ENCODE data around the gene ZBTB40. TPM values are rescaled to one million over a fixed set of nuclear protein-coding genes. Genes with fewer than 3 reads are reported as not detected.

ZBTB40 gene
- total RNA-seq, 1 experiment from 2014 or later = 25.3 TPM

- POLR2A ChIA-PET (ENCODE audit: low non-redundant PET) = no interaction called here
- CTCF ChIA-PET = no interaction called here
- no peak overlapping the region for H3K4me3 ChIP-seq (ENCODE audit: low read depth, low read length, poor library complexity, severe bottlenecking)
- BruUV-seq (replicated peaks) = no TSS peak
- H3K4me1 ChIP-seq (ENCODE audit: insufficient read depth, low read length, poor library complexity, severe bottlenecking) = no peaks in the 10 kb centered on the region
- DNase-seq (ENCODE audit: low spot score) = no peak
- peaks cover 58% of the 10 kb centered on the region for H3K27me3 ChIP-seq (replicated peaks; ENCODE audit: insufficient read depth, low read depth, low read length, poor library complexity)
- H3K27ac ChIP-seq (ENCODE audit: low read depth, low read length, poor library complexity, severe bottlenecking) = no peak overlapping the region
- H3K9me3 ChIP-seq (ENCODE audit: low read depth, low read length, poor library complexity, severe bottlenecking) = no peaks in the 10 kb centered on the region
- H3K36me3 ChIP-seq (ENCODE audit: insufficient read depth, low read length, poor library complexity, severe bottlenecking) = no peaks in the 10 kb centered on the region
- TF ChIP-seq EZH2 (IDR thresholded peaks at IDR 0.05; ENCODE audit: borderline replicate concordance, low read depth, low read length, poor library complexity, severe bottlenecking) (no peak), CTCF (conservative IDR thresholded peaks at IDR 0.05; ENCODE audit: low read depth, low read length) (no peak)
- intact Hi-C loops (cut with micrococcal nuclease; ENCODE audit: unreplicated experiment) = no loop called here
These were observed 104.9 kb downstream of the ZBTB40 start for GRCh38 chr1:22556391-22557104.

GRCh38 chr1:22557341-22557950, 105.8 kb downstream of the ZBTB40 start:
- DNase-seq (ENCODE audit: low spot score) = no peak
- BruUV-seq (replicated peaks) = no TSS peak
- CTCF ChIA-PET = no interaction called here

More at GRCh38 chr1:22557341-22557950, 105.8 kb downstream of the ZBTB40 start:
- no peaks in the 10 kb centered on the region for H3K36me3 ChIP-seq (ENCODE audit: insufficient read depth, low read length, poor library complexity, severe bottlenecking)
- POLR2A ChIA-PET (ENCODE audit: low non-redundant PET) = no interaction called here
- H3K9me3 ChIP-seq (ENCODE audit: low read depth, low read length, poor library complexity, severe bottlenecking) = no peaks in the 10 kb centered on the region
- H3K27me3 ChIP-seq (replicated peaks; ENCODE audit: insufficient read depth, low read depth, low read length, poor library complexity) = peaks cover 59% of the 10 kb centered on the region
- H3K27ac ChIP-seq (ENCODE audit: low read depth, low read length, poor library complexity, severe bottlenecking) = no peak overlapping the region
- no peak overlapping the region for H3K4me3 ChIP-seq (ENCODE audit: low read depth, low read length, poor library complexity, severe bottlenecking)
- intact Hi-C loops (cut with micrococcal nuclease; ENCODE audit: unreplicated experiment) = no loop called here
- no peak for TF ChIP-seq EZH2 (IDR thresholded peaks at IDR 0.05; ENCODE audit: borderline replicate concordance, low read depth, low read length, poor library complexity, severe bottlenecking)
- no peak for TF ChIP-seq CTCF (conservative IDR thresholded peaks at IDR 0.05; ENCODE audit: low read depth, low read length)
- H3K4me1 ChIP-seq (ENCODE audit: insufficient read depth, low read length, poor library complexity, severe bottlenecking) = no peaks in the 10 kb centered on the region
